ENCODE measurements around the gene STK32B. TPM values are rescaled to one million over a fixed set of nuclear protein-coding genes. Genes with fewer than 3 reads are reported as not detected.

The STK32B gene
- total and polyA plus RNA-seq, 4 donors = 0.02 to 0.28 (median 0.08) TPM; not detected in 1

DNA sequence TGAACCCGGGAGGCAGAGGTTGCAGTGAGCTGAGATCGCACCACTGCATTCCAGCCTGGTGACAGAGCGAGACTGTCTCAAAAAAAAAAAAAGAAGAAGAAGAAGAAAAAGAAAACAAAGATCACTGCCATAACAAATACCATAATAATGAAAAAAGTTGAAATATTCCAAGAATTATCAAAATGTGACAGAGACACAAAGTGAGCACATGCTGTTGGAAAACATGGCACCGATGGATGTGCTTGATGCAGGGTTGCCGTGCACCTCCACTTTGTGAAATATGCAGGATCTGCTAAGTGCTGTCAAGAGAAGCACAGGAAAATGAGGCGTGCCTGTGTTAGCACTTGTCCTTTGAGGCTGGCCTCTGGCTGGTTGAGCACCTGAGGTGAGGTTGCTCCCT, 133.3 kb downstream of the STK32B start:
- no peaks in the 10 kb centered on the region for H3K36me3 ChIP-seq (ENCODE audit: control insufficient read depth in 4 of 4, insufficient read depth in 3 of 4, low read depth in 1 of 4, low read length in 3 of 4)
- no peak for DNase-seq (ENCODE audit: low spot score)
- H3K4me1 ChIP-seq (ENCODE audit: control insufficient read depth in 4 of 4, insufficient read depth in 4 of 4, low read length in 3 of 4) = no peaks in the 10 kb centered on the region
- no peak overlapping the region for H3K9ac ChIP-seq (ENCODE audit: low read depth in 1 of 2, low read length in 2 of 2)
- peaks cover 0 to 3% (median 0%) of the 10 kb centered on the region in 4 donors for H3K27me3 ChIP-seq (ENCODE audit: control insufficient read depth in 4 of 4, insufficient read depth in 4 of 4, low read length in 3 of 4)
- no peak overlapping the region for H3K4me3 ChIP-seq (ENCODE audit: low read depth in 1 of 3, low read length in 3 of 3)
- WGBS = 82% methylated on average over 6 of the region's 6 CpGs
- H3K9me3 ChIP-seq (ENCODE audit: control insufficient read depth in 4 of 4, low read length in 3 of 4) = no peaks in the 10 kb centered on the region
- TF ChIP-seq FOXA1 (IDR thresholded peaks at IDR 0.05) (no peak), RXRA (IDR thresholded peaks at IDR 0.05) (no peak), EGR1 (IDR thresholded peaks at IDR 0.05; ENCODE audit: low read depth in 2 of 2) (no peak), JUND (IDR thresholded peaks at IDR 0.05) (no peak), TAF1 (conservative IDR thresholded peaks at IDR 0.05) (no peak), FOXA2 (IDR thresholded peaks at IDR 0.05) (no peak), HNF4G (IDR thresholded peaks at IDR 0.05) (no peak), SP1 (IDR thresholded peaks at IDR 0.05) (no peak), RAD21 (IDR thresholded peaks at IDR 0.05) (no peak), YY1 (IDR thresholded peaks at IDR 0.05) (no peak), HNF4A (conservative IDR thresholded peaks at IDR 0.05) (no peak)
- TF ChIP-seq, protein P1, sequence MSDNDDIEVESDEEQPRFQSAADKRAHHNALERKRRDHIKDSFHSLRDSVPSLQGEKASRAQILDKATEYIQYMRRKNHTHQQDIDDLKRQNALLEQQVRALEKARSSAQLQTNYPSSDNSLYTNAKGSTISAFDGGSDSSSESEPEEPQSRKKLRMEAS (IDR thresholded peaks at IDR 0.05) = no peak
- TF ChIP-seq, protein P2, sequence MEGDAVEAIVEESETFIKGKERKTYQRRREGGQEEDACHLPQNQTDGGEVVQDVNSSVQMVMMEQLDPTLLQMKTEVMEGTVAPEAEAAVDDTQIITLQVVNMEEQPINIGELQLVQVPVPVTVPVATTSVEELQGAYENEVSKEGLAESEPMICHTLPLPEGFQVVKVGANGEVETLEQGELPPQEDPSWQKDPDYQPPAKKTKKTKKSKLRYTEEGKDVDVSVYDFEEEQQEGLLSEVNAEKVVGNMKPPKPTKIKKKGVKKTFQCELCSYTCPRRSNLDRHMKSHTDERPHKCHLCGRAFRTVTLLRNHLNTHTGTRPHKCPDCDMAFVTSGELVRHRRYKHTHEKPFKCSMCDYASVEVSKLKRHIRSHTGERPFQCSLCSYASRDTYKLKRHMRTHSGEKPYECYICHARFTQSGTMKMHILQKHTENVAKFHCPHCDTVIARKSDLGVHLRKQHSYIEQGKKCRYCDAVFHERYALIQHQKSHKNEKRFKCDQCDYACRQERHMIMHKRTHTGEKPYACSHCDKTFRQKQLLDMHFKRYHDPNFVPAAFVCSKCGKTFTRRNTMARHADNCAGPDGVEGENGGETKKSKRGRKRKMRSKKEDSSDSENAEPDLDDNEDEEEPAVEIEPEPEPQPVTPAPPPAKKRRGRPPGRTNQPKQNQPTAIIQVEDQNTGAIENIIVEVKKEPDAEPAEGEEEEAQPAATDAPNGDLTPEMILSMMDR (IDR thresholded peaks at IDR 0.05; ENCODE audit: low read depth, low read length, missing input control) = no peak
- TF ChIP-seq, protein P3, sequence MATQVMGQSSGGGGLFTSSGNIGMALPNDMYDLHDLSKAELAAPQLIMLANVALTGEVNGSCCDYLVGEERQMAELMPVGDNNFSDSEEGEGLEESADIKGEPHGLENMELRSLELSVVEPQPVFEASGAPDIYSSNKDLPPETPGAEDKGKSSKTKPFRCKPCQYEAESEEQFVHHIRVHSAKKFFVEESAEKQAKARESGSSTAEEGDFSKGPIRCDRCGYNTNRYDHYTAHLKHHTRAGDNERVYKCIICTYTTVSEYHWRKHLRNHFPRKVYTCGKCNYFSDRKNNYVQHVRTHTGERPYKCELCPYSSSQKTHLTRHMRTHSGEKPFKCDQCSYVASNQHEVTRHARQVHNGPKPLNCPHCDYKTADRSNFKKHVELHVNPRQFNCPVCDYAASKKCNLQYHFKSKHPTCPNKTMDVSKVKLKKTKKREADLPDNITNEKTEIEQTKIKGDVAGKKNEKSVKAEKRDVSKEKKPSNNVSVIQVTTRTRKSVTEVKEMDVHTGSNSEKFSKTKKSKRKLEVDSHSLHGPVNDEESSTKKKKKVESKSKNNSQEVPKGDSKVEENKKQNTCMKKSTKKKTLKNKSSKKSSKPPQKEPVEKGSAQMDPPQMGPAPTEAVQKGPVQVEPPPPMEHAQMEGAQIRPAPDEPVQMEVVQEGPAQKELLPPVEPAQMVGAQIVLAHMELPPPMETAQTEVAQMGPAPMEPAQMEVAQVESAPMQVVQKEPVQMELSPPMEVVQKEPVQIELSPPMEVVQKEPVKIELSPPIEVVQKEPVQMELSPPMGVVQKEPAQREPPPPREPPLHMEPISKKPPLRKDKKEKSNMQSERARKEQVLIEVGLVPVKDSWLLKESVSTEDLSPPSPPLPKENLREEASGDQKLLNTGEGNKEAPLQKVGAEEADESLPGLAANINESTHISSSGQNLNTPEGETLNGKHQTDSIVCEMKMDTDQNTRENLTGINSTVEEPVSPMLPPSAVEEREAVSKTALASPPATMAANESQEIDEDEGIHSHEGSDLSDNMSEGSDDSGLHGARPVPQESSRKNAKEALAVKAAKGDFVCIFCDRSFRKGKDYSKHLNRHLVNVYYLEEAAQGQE (IDR thresholded peaks at IDR 0.05) = no peak
- TF ChIP-seq, protein P4, sequence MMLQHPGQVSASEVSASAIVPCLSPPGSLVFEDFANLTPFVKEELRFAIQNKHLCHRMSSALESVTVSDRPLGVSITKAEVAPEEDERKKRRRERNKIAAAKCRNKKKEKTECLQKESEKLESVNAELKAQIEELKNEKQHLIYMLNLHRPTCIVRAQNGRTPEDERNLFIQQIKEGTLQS (IDR thresholded peaks at IDR 0.05) = no peak
- H3K27ac ChIP-seq (ENCODE audit: low read depth in 1 of 2, low read length in 2 of 2) = no peak overlapping the region

DNA sequence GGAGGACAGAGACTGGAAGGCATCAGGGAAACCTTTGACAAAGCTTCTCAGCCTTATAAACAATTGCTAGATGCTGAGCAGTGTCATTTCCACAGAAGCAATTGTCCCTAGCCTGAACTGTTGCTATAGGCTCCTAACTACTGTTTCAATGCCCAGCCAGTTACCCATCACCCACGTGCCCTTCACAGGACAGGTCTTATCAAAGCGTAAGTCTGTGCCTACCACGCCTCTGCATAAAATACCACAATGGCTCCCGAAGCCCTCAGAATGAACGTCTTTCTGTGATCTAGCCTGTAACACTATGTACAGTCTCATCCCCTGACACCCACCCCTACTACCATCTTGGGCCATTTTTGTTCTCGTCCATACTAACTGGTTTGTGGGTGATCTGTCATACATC, 134.3 kb downstream of the STK32B start:
- Histone ChIP-seq H3K4me3 (ENCODE audit: low read depth in 1 of 3, low read length in 3 of 3) (no peak overlapping the region), H3K36me3 (ENCODE audit: control insufficient read depth in 4 of 4, insufficient read depth in 3 of 4, low read depth in 1 of 4, low read length in 3 of 4) (no peaks in the 10 kb centered on the region), H3K9ac (ENCODE audit: low read depth in 1 of 2, low read length in 2 of 2) (no peak overlapping the region), H3K27me3 (ENCODE audit: control insufficient read depth in 4 of 4, insufficient read depth in 4 of 4, low read length in 3 of 4) (peaks cover 0 to 3% (median 0%) of the 10 kb centered on the region in 4 donors), H3K4me1 (ENCODE audit: control insufficient read depth in 4 of 4, insufficient read depth in 4 of 4, low read length in 3 of 4) (no peaks in the 10 kb centered on the region), H3K27ac (ENCODE audit: low read depth in 1 of 2, low read length in 2 of 2) (no peak overlapping the region), H3K9me3 (ENCODE audit: control insufficient read depth in 4 of 4, low read length in 3 of 4) (no peaks in the 10 kb centered on the region)
- DNase-seq (ENCODE audit: low spot score) = no peak
- WGBS = 76% methylated on average over 6 of the region's 6 CpGs
- no peak for TF ChIP-seq TAF1 (conservative IDR thresholded peaks at IDR 0.05)
- no peak for TF ChIP-seq YY1 (IDR thresholded peaks at IDR 0.05)
- no peak for TF ChIP-seq SP1 (IDR thresholded peaks at IDR 0.05)
- TF ChIP-seq, protein P2 (IDR thresholded peaks at IDR 0.05; ENCODE audit: low read depth, low read length, missing input control) = no peak
- TF ChIP-seq, protein P4 (IDR thresholded peaks at IDR 0.05) = no peak
- TF ChIP-seq, protein P1 (IDR thresholded peaks at IDR 0.05) = no peak
- no peak for TF ChIP-seq GABPA (IDR thresholded peaks at IDR 0.05 in 1 of 2, conservative IDR thresholded peaks at IDR 0.05 in 1 of 2)
- TF ChIP-seq FOXA2 (IDR thresholded peaks at IDR 0.05) = no peak
- TF ChIP-seq HNF4A (conservative IDR thresholded peaks at IDR 0.05) = no peak
- TF ChIP-seq, protein P5, sequence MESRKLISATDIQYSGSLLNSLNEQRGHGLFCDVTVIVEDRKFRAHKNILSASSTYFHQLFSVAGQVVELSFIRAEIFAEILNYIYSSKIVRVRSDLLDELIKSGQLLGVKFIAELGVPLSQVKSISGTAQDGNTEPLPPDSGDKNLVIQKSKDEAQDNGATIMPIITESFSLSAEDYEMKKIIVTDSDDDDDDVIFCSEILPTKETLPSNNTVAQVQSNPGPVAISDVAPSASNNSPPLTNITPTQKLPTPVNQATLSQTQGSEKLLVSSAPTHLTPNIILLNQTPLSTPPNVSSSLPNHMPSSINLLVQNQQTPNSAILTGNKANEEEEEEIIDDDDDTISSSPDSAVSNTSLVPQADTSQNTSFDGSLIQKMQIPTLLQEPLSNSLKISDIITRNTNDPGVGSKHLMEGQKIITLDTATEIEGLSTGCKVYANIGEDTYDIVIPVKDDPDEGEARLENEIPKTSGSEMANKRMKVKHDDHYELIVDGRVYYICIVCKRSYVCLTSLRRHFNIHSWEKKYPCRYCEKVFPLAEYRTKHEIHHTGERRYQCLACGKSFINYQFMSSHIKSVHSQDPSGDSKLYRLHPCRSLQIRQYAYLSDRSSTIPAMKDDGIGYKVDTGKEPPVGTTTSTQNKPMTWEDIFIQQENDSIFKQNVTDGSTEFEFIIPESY (IDR thresholded peaks at IDR 0.05) = no peak
- TF ChIP-seq EGR1 (IDR thresholded peaks at IDR 0.05; ENCODE audit: low read depth in 2 of 2) = no peak
- no peak for TF ChIP-seq JUND (IDR thresholded peaks at IDR 0.05)
- TF ChIP-seq RAD21 (IDR thresholded peaks at IDR 0.05) = no peak
- TF ChIP-seq FOXA1 (IDR thresholded peaks at IDR 0.05) = no peak
- TF ChIP-seq RXRA (IDR thresholded peaks at IDR 0.05) = no peak

All from liver (tissue), 9 donors.